ENCODE data around the gene NTM. TPM values are rescaled to one million over a fixed set of nuclear protein-coding genes. Genes with fewer than 3 reads are reported as not detected.
A peak's percentile ranks its signal among the peaks of the same experiment; 100 is the strongest.
"Not testable (repeated sequence)": the region's sequence is repeated elsewhere in the genome, so short reads cannot be mapped to it uniquely, and the experiment has no call there.

The NTM gene
- total and polyA plus RNA-seq, 9 donors, result 8.5 to 37.1 (median 22.6) TPM

DNA sequence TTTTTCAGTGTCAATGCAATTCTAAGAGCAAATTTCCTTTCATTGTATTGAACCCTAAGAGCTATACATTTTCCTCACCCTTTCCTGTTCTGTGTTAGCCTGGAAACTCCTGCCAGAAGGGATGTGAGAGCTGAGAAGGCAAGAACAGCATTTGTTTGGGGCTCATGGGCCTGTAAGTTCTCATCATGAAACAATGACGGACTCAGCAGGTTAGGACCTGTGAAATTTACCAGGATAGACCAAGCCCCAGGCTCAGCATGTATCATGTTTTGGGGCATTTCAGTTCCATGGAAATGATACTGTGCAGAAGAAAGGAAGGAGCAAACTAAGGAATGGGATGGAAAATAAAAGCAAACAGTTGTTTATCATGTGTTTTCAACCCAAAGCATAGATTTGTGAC lies 41.6 kb downstream of the NTM start:
- Histone ChIP-seq H3K36me3 (ENCODE audit: control insufficient read depth, insufficient read depth, low read length) (no peaks in the 10 kb centered on the region), H3K9me3 (replicated peaks; ENCODE audit: control insufficient read depth, low read depth, low read length) (no peaks in the 10 kb centered on the region), H3K4me1 (ENCODE audit: control insufficient read depth, insufficient read depth, low read length) (no peaks in the 10 kb centered on the region), H3K4me3 (ENCODE audit: low read length) (no peak overlapping the region), H3K27me3 (ENCODE audit: control insufficient read depth, insufficient read depth, low read length) (peaks cover 2% of the 10 kb centered on the region), H3K27ac (ENCODE audit: low read length) (no peak overlapping the region)
- 86% methylated on average over 1 of the region's 1 CpG for WGBS (ENCODE audit: insufficient coverage)
- no peak for DNase-seq

DNA sequence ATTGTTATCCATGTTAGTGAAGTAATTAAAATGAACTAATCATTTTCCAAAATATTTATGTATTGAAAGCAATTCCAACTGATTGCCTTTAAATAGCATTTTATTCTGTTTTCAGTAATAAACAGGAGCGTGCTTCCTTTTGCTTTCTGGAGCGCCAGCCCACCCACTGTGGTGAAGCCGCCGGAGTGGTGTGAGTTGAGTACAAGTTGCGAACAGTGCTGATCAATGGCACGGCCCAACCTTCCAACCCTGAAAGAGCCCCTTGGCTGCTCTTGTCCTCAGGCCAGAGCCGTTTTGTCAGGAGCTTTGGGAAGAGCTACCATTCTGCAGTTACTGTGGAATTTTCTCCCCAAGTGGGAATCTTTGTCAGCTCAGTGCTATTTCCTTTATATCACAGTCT lies 42.8 kb downstream of the NTM start:
- H3K27me3 ChIP-seq (ENCODE audit: control insufficient read depth, insufficient read depth, low read length), result no peaks in the 10 kb centered on the region
- no peaks in the 10 kb centered on the region for H3K9me3 ChIP-seq (replicated peaks; ENCODE audit: control insufficient read depth, low read depth, low read length)
- no peak overlapping the region for H3K27ac ChIP-seq (ENCODE audit: low read length)
- no peaks in the 10 kb centered on the region for H3K4me1 ChIP-seq (ENCODE audit: control insufficient read depth, insufficient read depth, low read length)
- WGBS (ENCODE audit: insufficient coverage), result 61% methylated on average over 3 of the region's 7 CpGs
- H3K36me3 ChIP-seq (ENCODE audit: control insufficient read depth, insufficient read depth, low read length), result no peaks in the 10 kb centered on the region
- no peak overlapping the region for H3K4me3 ChIP-seq (ENCODE audit: low read length)
- no peak for DNase-seq

DNA sequence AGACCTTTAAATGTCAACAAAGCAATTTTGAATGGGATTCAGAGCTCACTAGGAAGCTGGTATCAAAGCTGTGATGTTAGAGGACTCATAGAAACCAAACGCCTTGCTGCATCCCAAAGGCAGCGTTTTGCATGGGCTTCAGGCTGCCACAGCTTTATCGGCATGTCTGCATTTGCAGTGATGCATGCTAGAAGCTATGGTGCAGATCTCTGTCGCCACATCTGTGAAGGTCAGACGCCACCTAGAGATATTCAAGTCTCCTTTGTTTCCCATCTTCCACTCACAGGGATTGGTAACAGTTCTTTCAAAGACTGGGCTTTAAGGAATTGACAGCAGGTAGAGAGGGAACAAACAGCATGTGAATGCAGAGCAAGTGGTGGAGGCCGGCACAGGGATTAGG lies 47.8 kb downstream of the NTM start:
- no peaks in the 10 kb centered on the region for H3K27me3 ChIP-seq (ENCODE audit: control insufficient read depth, insufficient read depth, low read length)
- H3K9me3 ChIP-seq (replicated peaks; ENCODE audit: control insufficient read depth, low read depth, low read length), result no peaks in the 10 kb centered on the region
- H3K4me1 ChIP-seq (ENCODE audit: control insufficient read depth, insufficient read depth, low read length), result no peaks in the 10 kb centered on the region
- no peak for DNase-seq
- no peak overlapping the region for H3K27ac ChIP-seq (ENCODE audit: low read length)
- H3K4me3 ChIP-seq (ENCODE audit: low read length), result no peak overlapping the region
- WGBS (ENCODE audit: insufficient coverage), result 68% methylated on average over 3 of the region's 6 CpGs
- no peaks in the 10 kb centered on the region for H3K36me3 ChIP-seq (ENCODE audit: control insufficient read depth, insufficient read depth, low read length)

DNA sequence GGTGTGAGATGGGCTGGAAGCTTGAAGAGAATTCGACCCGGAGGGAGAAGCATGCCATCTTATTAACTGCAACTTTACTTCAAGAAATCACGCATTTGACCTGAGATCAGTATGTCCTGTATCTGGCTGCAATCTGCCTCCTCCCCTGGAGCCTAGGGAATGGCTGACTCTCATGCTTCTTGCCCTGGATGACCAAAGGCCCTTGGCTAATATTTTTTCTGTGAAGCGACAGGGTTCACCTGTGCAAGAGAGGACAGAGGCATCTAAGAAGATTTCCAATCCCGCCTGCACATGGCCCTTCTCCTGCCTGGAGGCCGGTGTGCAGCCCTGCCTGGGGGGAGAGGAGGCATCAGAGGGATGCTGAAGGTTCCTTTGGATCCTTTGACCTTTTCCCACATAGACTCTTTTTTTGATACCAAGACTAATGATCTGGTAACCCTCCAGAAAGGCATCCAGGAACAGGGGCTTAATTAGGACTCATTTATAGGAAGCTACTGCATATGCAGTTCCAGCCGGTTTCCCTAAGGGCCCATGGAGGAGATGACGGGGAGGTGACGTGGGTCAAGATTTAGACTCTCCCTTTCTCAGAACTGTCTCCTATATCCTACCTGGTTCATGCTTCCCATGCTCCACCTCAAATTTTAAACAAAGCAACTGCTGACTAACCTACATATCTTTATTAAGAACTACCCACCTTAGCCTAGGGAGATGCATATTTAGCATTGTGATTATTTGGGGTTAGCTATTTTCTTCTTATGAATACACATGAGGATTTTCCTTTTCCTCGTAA lies 50.8 kb downstream of the NTM start:
- no peaks in the 10 kb centered on the region for H3K9me3 ChIP-seq (replicated peaks; ENCODE audit: control insufficient read depth, low read depth, low read length)
- H3K27me3 ChIP-seq (ENCODE audit: control insufficient read depth, insufficient read depth, low read length), result no peaks in the 10 kb centered on the region
- DNase-seq, result no peak
- H3K4me1 ChIP-seq (ENCODE audit: control insufficient read depth, insufficient read depth, low read length), result no peaks in the 10 kb centered on the region
- H3K27ac ChIP-seq (ENCODE audit: low read length), result no peak overlapping the region
- 92% methylated on average over 4 of the region's 10 CpGs for WGBS (ENCODE audit: insufficient coverage)
- no peak overlapping the region for H3K4me3 ChIP-seq (ENCODE audit: low read length)
- no peaks in the 10 kb centered on the region for H3K36me3 ChIP-seq (ENCODE audit: control insufficient read depth, insufficient read depth, low read length)

DNA sequence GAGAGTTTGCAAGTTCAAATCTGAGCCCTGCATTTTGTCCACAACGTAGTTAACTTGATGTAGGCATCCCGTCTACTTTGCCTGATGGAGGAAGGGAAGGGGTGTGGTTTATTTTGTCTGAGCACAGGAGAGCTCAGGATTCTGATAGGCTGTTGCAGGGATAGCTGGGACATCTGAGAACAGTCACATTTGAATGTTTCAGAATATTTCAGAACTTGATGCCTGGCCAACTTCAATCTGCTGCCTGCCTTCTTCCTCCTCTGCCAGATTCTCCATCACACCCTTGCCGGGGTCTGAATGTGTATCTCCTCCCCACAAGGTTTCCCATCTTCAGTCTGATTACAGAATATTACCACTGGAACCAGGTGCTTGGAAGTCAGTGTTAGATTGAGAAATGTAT lies 51.6 kb downstream of the NTM start:
- H3K4me3 ChIP-seq (ENCODE audit: low read length), result no peak overlapping the region
- no peaks in the 10 kb centered on the region for H3K9me3 ChIP-seq (replicated peaks; ENCODE audit: control insufficient read depth, low read depth, low read length)
- WGBS (ENCODE audit: insufficient coverage), result 51% methylated on average over 2 of the region's 3 CpGs

DNA sequence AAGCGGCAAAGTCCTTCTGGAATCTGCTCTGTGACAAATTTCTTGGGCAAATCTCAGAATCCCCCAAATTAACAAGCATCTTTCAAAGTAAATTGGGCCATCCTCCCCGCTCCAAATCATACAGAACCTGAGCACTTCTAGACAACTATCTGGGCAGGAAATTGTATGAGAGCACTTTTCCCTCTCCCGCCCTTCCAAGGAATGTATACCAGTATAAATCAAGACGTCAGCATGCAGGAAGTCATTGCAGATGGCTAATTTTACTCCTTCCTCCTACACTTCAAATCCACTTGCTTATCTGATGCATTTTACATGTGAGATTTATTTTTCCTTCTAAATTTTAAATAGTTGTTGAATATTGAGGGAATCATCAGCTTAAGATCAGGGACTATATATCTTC lies 52.1 kb downstream of the NTM start:
- Histone ChIP-seq H3K27ac (ENCODE audit: low read length) (no peak overlapping the region), H3K4me1 (ENCODE audit: control insufficient read depth, insufficient read depth, low read length) (no peaks in the 10 kb centered on the region), H3K36me3 (ENCODE audit: control insufficient read depth, insufficient read depth, low read length) (no peaks in the 10 kb centered on the region), H3K27me3 (ENCODE audit: control insufficient read depth, insufficient read depth, low read length) (no peaks in the 10 kb centered on the region), H3K4me3 (ENCODE audit: low read length) (no peak overlapping the region), H3K9me3 (replicated peaks; ENCODE audit: control insufficient read depth, low read depth, low read length) (no peaks in the 10 kb centered on the region)
- DNase-seq, result peak; percentile 37
- 47% methylated on average over 3 of the region's 4 CpGs for WGBS (ENCODE audit: insufficient coverage)

More for the DNA sequence above, 51.6 kb downstream of the NTM start:
- Histone ChIP-seq H3K27ac (ENCODE audit: low read length) (no peak overlapping the region), H3K27me3 (ENCODE audit: control insufficient read depth, insufficient read depth, low read length) (no peaks in the 10 kb centered on the region), H3K4me1 (ENCODE audit: control insufficient read depth, insufficient read depth, low read length) (no peaks in the 10 kb centered on the region), H3K36me3 (ENCODE audit: control insufficient read depth, insufficient read depth, low read length) (no peaks in the 10 kb centered on the region)
- peak; percentile 16 for DNase-seq

DNA sequence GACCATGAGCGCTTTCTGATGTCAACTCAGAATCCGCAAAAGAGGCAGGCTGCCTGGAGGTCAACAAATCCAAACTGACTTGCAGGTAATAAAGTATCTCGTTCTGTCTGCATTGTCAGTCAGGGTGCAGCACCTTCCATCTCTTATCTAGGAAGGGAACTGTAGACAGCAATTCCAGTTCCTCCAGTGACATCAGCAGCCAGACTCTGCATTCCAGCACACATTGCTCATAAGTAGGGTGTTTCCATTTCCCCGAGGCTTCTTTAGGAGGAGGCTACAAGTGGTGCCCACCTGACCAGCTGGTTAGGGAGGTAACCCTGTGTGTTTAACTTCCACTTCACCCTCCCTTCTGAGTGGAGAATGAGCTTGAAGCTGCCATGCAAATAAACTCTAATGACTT lies 53.3 kb downstream of the NTM start:
- Histone ChIP-seq H3K4me3 (ENCODE audit: low read length) (no peak overlapping the region), H3K9me3 (replicated peaks; ENCODE audit: control insufficient read depth, low read depth, low read length) (no peaks in the 10 kb centered on the region), H3K4me1 (ENCODE audit: control insufficient read depth, insufficient read depth, low read length) (no peaks in the 10 kb centered on the region), H3K27ac (ENCODE audit: low read length) (no peak overlapping the region), H3K27me3 (ENCODE audit: control insufficient read depth, insufficient read depth, low read length) (no peaks in the 10 kb centered on the region), H3K36me3 (ENCODE audit: control insufficient read depth, insufficient read depth, low read length) (no peaks in the 10 kb centered on the region)
- no peak for DNase-seq
- 65% methylated on average over 3 of the region's 4 CpGs for WGBS (ENCODE audit: insufficient coverage)

DNA sequence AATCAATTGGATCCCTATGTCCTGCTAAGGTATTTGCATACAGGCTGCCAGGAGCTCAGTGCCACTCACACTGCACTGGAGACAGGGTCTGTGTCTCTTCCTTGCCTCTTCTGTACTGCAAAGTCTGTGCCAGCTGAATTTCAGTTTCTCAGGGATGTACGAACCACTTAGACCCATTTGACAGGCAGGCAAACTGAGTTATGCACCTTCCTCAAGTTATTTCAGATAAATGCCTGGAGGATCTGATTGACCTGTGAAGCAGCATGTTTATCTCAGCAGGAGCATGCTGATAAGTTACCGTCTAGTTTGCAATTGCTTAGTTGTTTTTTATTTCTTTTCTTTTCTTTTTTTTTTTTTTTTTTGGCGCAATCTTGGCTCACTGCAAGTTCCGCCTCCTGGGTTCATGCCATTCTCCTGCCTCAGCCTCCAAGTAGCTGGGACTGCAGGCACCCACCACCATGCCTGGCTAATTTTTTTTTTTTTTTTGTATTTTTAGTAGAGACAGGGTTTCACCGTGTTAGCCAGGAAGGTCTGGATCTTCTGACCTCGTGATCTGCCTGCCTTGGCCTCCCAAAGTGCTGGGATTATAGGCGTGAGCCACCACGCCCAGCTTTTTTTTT lies 54.0 kb downstream of the NTM start:
- not testable (repeated sequence) for H3K27ac ChIP-seq (ENCODE audit: low read length); H3K4me1 ChIP-seq (ENCODE audit: control insufficient read depth, insufficient read depth, low read length); H3K4me3 ChIP-seq (ENCODE audit: low read length); H3K9me3 ChIP-seq (replicated peaks; ENCODE audit: control insufficient read depth, low read depth, low read length); H3K36me3 ChIP-seq (ENCODE audit: control insufficient read depth, insufficient read depth, low read length); H3K27me3 ChIP-seq (ENCODE audit: control insufficient read depth, insufficient read depth, low read length); DNase-seq
- 100% methylated on average over 1 of the region's 8 CpGs for WGBS (ENCODE audit: insufficient coverage)

DNA sequence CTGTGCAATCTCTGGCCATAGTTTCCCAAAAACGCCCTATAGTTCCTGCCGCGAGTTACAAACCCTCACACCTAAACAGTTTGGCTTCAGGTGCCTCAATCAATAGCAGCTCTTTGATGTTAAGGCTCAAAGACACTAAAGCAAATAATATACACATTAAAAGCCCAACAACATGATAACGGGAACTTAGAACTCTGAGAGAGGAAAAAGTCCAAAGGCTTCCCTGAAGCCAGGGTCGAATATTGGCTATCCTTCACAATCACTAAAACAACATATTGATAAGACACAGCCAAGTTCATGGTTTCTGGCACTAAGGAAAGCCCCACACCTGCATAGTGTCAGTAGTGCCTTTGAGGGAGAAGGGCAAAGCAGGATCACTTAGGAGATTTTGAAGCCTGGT lies 54.9 kb downstream of the NTM start:
- H3K9me3 ChIP-seq (replicated peaks; ENCODE audit: control insufficient read depth, low read depth, low read length), result no peaks in the 10 kb centered on the region
- H3K27me3 ChIP-seq (ENCODE audit: control insufficient read depth, insufficient read depth, low read length), result no peaks in the 10 kb centered on the region
- no peaks in the 10 kb centered on the region for H3K4me1 ChIP-seq (ENCODE audit: control insufficient read depth, insufficient read depth, low read length)
- no peak overlapping the region for H3K4me3 ChIP-seq (ENCODE audit: low read length)
- H3K27ac ChIP-seq (ENCODE audit: low read length), result no peak overlapping the region
- DNase-seq, result no peak
- WGBS (ENCODE audit: insufficient coverage), result 67% methylated on average over 3 of the region's 5 CpGs
- H3K36me3 ChIP-seq (ENCODE audit: control insufficient read depth, insufficient read depth, low read length), result no peaks in the 10 kb centered on the region

DNA sequence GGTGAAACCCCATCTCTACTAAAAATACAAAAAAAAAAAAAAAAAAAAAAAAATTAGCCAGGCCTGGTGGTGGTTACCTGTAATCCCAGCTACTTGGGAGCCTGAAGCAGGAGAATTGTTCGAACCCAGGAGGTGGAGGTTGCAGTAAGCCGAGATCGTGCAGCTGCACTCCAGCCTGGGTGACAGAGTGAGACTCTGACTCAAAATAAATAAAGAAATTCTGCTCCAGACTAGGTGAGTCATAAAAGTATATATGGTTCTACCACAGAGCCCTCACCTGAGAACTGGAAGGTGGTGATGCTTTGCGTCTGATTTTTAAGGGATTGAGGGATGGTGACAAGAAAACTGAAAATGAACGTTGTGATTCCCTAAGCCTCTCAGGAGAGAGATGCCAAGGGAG lies 58.4 kb downstream of the NTM start:
- WGBS (ENCODE audit: insufficient coverage), result 76% methylated on average over 4 of the region's 5 CpGs
- H3K36me3 ChIP-seq (ENCODE audit: control insufficient read depth, insufficient read depth, low read length), result no peaks in the 10 kb centered on the region
- DNase-seq, result no peak

More for the DNA sequence above, 58.4 kb downstream of the NTM start:
- Histone ChIP-seq H3K9me3 (replicated peaks; ENCODE audit: control insufficient read depth, low read depth, low read length) (no peaks in the 10 kb centered on the region), H3K4me1 (ENCODE audit: control insufficient read depth, insufficient read depth, low read length) (no peaks in the 10 kb centered on the region), H3K4me3 (ENCODE audit: low read length) (no peak overlapping the region), H3K27me3 (ENCODE audit: control insufficient read depth, insufficient read depth, low read length) (no peaks in the 10 kb centered on the region), H3K27ac (ENCODE audit: low read length) (no peak overlapping the region)

Data from muscle of leg (tissue), 11 donors.